ENCODE data around the gene AAK1. TPM values are rescaled to one million over a fixed set of nuclear protein-coding genes. Genes with fewer than 3 reads are reported as not detected.

The AAK1 gene
- total RNA-seq, 1 experiment from 2014 or later: 40.5 TPM

DNA sequence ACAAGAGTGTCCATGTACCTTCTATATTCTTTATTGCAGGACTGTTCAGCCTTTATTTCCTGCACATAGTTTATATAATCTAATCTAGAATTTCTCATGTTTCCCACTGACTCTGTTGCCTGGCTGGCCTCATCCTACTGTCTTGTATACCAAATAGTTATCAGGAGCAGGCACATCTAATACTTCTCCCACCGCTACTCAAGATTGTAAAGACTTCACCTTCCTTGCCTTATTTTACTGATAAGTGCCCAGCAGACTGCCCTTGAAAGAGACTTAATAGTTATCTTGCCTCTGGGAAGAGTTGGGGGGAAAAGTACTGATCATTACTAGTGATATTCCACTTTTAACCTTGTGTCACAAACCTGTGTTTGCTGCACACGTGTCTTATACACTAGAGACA, 26.1 kb upstream of the AAK1 start:
- POLR2A ChIA-PET (ENCODE audit: low non-redundant PET): no interaction called here
- Histone ChIP-seq H3K27ac (ENCODE audit: low read depth, low read length, poor library complexity, severe bottlenecking) (no peak overlapping the region), H3K36me3 (ENCODE audit: insufficient read depth, low read length, poor library complexity, severe bottlenecking) (no peaks in the 10 kb centered on the region), H3K9me3 (ENCODE audit: low read depth, low read length, poor library complexity, severe bottlenecking) (no peaks in the 10 kb centered on the region), H3K4me3 (ENCODE audit: low read depth, low read length, poor library complexity, severe bottlenecking) (no peak overlapping the region), H3K27me3 (replicated peaks; ENCODE audit: insufficient read depth, low read depth, low read length, poor library complexity) (no peaks in the 10 kb centered on the region), H3K4me1 (ENCODE audit: insufficient read depth, low read length, poor library complexity, severe bottlenecking) (no peaks in the 10 kb centered on the region)
- DNase-seq (ENCODE audit: low spot score): no peak
- CTCF ChIA-PET: no interaction called here
- TF ChIP-seq, protein P1, sequence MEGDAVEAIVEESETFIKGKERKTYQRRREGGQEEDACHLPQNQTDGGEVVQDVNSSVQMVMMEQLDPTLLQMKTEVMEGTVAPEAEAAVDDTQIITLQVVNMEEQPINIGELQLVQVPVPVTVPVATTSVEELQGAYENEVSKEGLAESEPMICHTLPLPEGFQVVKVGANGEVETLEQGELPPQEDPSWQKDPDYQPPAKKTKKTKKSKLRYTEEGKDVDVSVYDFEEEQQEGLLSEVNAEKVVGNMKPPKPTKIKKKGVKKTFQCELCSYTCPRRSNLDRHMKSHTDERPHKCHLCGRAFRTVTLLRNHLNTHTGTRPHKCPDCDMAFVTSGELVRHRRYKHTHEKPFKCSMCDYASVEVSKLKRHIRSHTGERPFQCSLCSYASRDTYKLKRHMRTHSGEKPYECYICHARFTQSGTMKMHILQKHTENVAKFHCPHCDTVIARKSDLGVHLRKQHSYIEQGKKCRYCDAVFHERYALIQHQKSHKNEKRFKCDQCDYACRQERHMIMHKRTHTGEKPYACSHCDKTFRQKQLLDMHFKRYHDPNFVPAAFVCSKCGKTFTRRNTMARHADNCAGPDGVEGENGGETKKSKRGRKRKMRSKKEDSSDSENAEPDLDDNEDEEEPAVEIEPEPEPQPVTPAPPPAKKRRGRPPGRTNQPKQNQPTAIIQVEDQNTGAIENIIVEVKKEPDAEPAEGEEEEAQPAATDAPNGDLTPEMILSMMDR (conservative IDR thresholded peaks at IDR 0.05; ENCODE audit: low read depth, low read length): no peak
- no peak for TF ChIP-seq EZH2 (IDR thresholded peaks at IDR 0.05; ENCODE audit: borderline replicate concordance, low read depth, low read length, poor library complexity, severe bottlenecking)
- BruUV-seq (replicated peaks): no TSS peak
- intact Hi-C loops (cut with micrococcal nuclease; ENCODE audit: unreplicated experiment): no loop called here

DNA sequence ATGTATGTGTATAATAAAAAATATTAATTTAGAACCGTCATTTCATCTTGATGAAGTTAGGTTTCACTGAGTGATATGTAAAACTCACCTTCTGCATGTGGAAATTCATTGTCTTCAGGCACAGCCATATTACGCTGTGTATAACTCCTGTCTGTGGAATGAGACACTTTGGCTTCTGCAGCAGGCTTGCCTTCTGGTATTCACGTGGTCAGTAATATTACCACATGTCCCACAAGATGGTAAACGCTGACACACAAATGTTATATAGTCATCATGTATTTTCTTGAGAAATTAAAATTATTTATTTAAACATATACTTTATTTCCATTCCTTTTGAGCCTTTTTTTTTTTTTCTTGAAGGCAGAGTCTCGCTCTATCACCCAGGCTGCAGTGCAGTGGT, 25.1 kb upstream of the AAK1 start:
- H3K27ac ChIP-seq (ENCODE audit: low read depth, low read length, poor library complexity, severe bottlenecking): no peak overlapping the region
- no peak for DNase-seq (ENCODE audit: low spot score)
- no peak for TF ChIP-seq EZH2 (IDR thresholded peaks at IDR 0.05; ENCODE audit: borderline replicate concordance, low read depth, low read length, poor library complexity, severe bottlenecking)
- TF ChIP-seq, protein P1 (conservative IDR thresholded peaks at IDR 0.05; ENCODE audit: low read depth, low read length): no peak
- CTCF ChIA-PET: no interaction called here
- H3K27me3 ChIP-seq (replicated peaks; ENCODE audit: insufficient read depth, low read depth, low read length, poor library complexity): no peaks in the 10 kb centered on the region
- H3K4me1 ChIP-seq (ENCODE audit: insufficient read depth, low read length, poor library complexity, severe bottlenecking): no peaks in the 10 kb centered on the region
- H3K36me3 ChIP-seq (ENCODE audit: insufficient read depth, low read length, poor library complexity, severe bottlenecking): no peaks in the 10 kb centered on the region
- no TSS peak for BruUV-seq (replicated peaks)
- H3K4me3 ChIP-seq (ENCODE audit: low read depth, low read length, poor library complexity, severe bottlenecking): no peak overlapping the region
- POLR2A ChIA-PET (ENCODE audit: low non-redundant PET): no interaction called here
- intact Hi-C loops (cut with micrococcal nuclease; ENCODE audit: unreplicated experiment): no loop called here
- H3K9me3 ChIP-seq (ENCODE audit: low read depth, low read length, poor library complexity, severe bottlenecking): no peaks in the 10 kb centered on the region

DNA sequence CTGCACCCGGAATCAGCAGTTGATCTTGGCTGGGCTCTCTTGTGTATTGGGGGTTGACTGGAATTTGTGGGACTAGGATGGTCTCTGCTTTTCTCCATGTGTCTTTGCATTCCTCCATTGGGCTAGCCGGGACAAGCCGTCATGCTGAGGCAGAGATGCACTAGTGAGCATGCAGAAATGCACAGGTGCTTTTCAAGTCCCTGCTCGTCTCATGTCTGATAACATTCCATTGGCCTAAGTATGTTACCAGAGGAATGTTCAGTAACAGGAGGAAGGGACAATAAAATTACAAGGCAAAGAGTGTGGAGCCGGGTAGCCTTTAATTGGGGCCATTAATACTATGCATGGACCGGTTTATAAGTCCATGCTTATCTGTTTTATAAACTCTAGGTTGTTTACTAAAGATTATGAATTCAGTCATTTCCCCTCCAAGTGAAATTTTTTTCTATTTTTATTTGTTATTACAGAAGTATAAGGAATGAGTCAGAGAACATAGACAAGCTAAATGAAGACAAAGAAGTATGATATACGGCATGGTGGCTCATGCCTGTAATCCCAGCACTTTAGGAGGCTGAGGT, 24.4 kb upstream of the AAK1 start:
- Histone ChIP-seq H3K36me3 (ENCODE audit: insufficient read depth, low read length, poor library complexity, severe bottlenecking) (no peaks in the 10 kb centered on the region), H3K4me1 (ENCODE audit: insufficient read depth, low read length, poor library complexity, severe bottlenecking) (no peaks in the 10 kb centered on the region), H3K27me3 (replicated peaks; ENCODE audit: insufficient read depth, low read depth, low read length, poor library complexity) (no peaks in the 10 kb centered on the region), H3K27ac (ENCODE audit: low read depth, low read length, poor library complexity, severe bottlenecking) (no peak overlapping the region), H3K4me3 (ENCODE audit: low read depth, low read length, poor library complexity, severe bottlenecking) (no peak overlapping the region), H3K9me3 (ENCODE audit: low read depth, low read length, poor library complexity, severe bottlenecking) (no peaks in the 10 kb centered on the region)
- intact Hi-C loops (cut with micrococcal nuclease; ENCODE audit: unreplicated experiment): no loop called here
- CTCF ChIA-PET: no interaction called here
- POLR2A ChIA-PET (ENCODE audit: low non-redundant PET): no interaction called here
- BruUV-seq (replicated peaks): no TSS peak
- TF ChIP-seq EZH2 (IDR thresholded peaks at IDR 0.05; ENCODE audit: borderline replicate concordance, low read depth, low read length, poor library complexity, severe bottlenecking): no peak
- TF ChIP-seq, protein P1 (conservative IDR thresholded peaks at IDR 0.05; ENCODE audit: low read depth, low read length): no peak
- no peak for DNase-seq (ENCODE audit: low spot score)

All from A673 (cell line).